ENCODE measurements around the gene ZNF175. TPM values are rescaled to one million over a fixed set of nuclear protein-coding genes. Genes with fewer than 3 reads are reported as not detected.

Gene ZNF175
- total and polyA plus RNA-seq, 12 donors = 2.1 to 14.5 (median 6.6) TPM

GRCh38 chr19:51565583-51565982 lies 5.5 kb upstream of the ZNF175 start:
- no peak overlapping the region for H3K4me3 ChIP-seq
- H3K4me1 ChIP-seq (replicated peaks in 1 of 2) = no peaks in the 10 kb centered on the region
- H3K36me3 ChIP-seq (replicated peaks in 1 of 2) = no peaks in the 10 kb centered on the region
- H3K27me3 ChIP-seq = peaks cover 20% of the 10 kb centered on the region
- TF ChIP-seq, protein P1, sequence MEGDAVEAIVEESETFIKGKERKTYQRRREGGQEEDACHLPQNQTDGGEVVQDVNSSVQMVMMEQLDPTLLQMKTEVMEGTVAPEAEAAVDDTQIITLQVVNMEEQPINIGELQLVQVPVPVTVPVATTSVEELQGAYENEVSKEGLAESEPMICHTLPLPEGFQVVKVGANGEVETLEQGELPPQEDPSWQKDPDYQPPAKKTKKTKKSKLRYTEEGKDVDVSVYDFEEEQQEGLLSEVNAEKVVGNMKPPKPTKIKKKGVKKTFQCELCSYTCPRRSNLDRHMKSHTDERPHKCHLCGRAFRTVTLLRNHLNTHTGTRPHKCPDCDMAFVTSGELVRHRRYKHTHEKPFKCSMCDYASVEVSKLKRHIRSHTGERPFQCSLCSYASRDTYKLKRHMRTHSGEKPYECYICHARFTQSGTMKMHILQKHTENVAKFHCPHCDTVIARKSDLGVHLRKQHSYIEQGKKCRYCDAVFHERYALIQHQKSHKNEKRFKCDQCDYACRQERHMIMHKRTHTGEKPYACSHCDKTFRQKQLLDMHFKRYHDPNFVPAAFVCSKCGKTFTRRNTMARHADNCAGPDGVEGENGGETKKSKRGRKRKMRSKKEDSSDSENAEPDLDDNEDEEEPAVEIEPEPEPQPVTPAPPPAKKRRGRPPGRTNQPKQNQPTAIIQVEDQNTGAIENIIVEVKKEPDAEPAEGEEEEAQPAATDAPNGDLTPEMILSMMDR (IDR thresholded peaks at IDR 0.05) = no peak
- TF ChIP-seq POLR2A (IDR thresholded peaks at IDR 0.05) = no peak
- H3K27ac ChIP-seq = no peak overlapping the region
- H3K9me3 ChIP-seq (replicated peaks in 1 of 3) = no peaks in the 10 kb centered on the region
- DNase-seq = no peak
- intact Hi-C loops (cut with DNase I) = no loop called here
- WGBS, 4 donors = 51 to 66% (median 58%) methylated on average over 4 of the region's 4 CpGs

DNA sequence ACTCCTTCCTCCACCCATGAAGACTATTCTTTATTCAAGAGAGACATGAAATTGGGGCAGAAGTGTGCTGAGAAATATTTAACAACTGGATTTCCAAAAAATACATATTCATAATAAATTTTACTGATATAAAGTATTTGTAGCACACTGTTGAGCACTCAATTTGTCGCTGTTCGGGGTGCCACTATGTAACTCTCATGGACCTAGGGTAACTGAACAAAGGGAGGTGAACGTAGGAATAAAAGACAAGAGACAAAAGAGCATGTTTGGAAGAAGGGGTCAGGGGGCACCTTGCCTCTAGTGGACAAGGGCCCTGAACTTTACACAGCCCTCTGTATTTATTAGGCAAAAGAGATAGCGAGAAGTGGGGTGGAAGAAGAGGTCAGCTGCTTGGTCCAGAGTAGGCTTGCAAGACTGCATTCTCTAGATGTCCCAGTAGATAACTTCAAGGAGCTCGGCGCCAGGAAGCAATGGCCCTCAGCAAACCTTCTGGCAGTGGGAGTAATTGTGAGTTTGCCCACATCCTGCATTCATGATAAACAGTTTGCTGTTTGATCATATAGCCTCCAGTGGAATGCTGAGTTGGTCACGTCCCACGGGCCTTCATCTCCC lies 4.5 kb upstream of the ZNF175 start:
- WGBS, 4 donors = 69 to 74% (median 73%) methylated on average over 8 of the region's 8 CpGs
- Histone ChIP-seq H3K4me3 (no peak overlapping the region), H3K27ac (no peak overlapping the region), H3K36me3 (replicated peaks in 1 of 2) (no peaks in the 10 kb centered on the region), H3K9me3 (replicated peaks in 1 of 3) (no peaks in the 10 kb centered on the region), H3K4me1 (replicated peaks in 1 of 2) (peaks cover 0 to under 1% of the 10 kb centered on the region in 2 donors), H3K27me3 (peaks cover 20% of the 10 kb centered on the region)
- intact Hi-C loops (cut with DNase I) = no loop called here
- DNase-seq = no peak
- TF ChIP-seq, protein P1 (IDR thresholded peaks at IDR 0.05) = no peak
- no peak for TF ChIP-seq POLR2A (IDR thresholded peaks at IDR 0.05)

DNA sequence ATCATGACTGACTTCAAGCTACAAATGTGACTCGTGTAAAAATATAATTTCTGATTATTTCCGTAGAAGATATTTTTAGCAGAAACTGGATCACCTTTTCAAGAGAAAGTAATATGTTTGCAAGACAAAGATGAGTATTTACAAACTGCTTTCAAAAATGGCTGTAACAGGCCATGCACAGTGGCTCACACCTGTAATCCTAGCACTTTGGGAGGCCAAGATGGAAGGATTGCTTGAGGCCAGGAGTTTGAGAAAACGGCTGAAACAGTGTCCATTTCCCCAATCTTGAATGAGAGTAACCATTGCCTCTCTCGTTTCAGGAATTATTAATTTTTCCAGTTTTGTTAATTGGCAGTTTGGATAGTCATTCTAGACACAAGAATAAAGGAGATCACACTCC lies 3.5 kb upstream of the ZNF175 start:
- no peak for DNase-seq
- no peaks in the 10 kb centered on the region for H3K36me3 ChIP-seq (replicated peaks in 1 of 2)
- H3K9me3 ChIP-seq (replicated peaks in 1 of 3) = no peaks in the 10 kb centered on the region
- 63 to 72% (median 71%) methylated on average over 4 of the region's 4 CpGs for WGBS, 4 donors
- no peak overlapping the region for H3K4me3 ChIP-seq
- peaks cover 0 to 10% of the 10 kb centered on the region in 2 donors for H3K4me1 ChIP-seq (replicated peaks in 1 of 2)
- no peak for TF ChIP-seq POLR2A (IDR thresholded peaks at IDR 0.05)
- TF ChIP-seq, protein P1 (IDR thresholded peaks at IDR 0.05) = no peak
- H3K27me3 ChIP-seq = peaks cover 20% of the 10 kb centered on the region
- H3K27ac ChIP-seq = no peak overlapping the region
- intact Hi-C loops (cut with DNase I) = no loop called here

- H3K27ac ChIP-seq = no peak overlapping the region
- peaks cover 0 to 14% of the 10 kb centered on the region in 2 donors for H3K4me1 ChIP-seq (replicated peaks in 1 of 2)
- no peaks in the 10 kb centered on the region for H3K9me3 ChIP-seq (replicated peaks in 1 of 3)
- peaks cover 20% of the 10 kb centered on the region for H3K27me3 ChIP-seq
- no peak overlapping the region for H3K4me3 ChIP-seq
- 82 to 85% (median 84%) methylated on average over 1 of the region's 1 CpG for WGBS, 4 donors
- peaks cover 0 to 2% of the 10 kb centered on the region in 2 donors for H3K36me3 ChIP-seq (replicated peaks in 1 of 2)
- no peak for DNase-seq
- intact Hi-C loops (cut with DNase I) = no loop called here
- TF ChIP-seq, protein P1 (IDR thresholded peaks at IDR 0.05) = no peak
- TF ChIP-seq POLR2A (IDR thresholded peaks at IDR 0.05) = no peak
These were observed 2.6 kb upstream of the ZNF175 start for GRCh38 chr19:51568456-51568855.
